K562 (cell line): ENCODE results near the gene SLC27A6. TPM values are rescaled to one million over a fixed set of nuclear protein-coding genes. Genes with fewer than 3 reads are reported as not detected.
A peak's percentile ranks its signal among the peaks of the same experiment; 100 is the strongest.

Experiments used
- ATAC-seq: fragments of 200-7000 bp; cut with Tn5 transposase; 3 replicates; pipeline ENCODE4 v1.9.1; 2020; ENCODE audit warnings: moderate library complexity
- BruUV-seq: library from RNA; stranded (reverse); fragments of 400-500 nt; replicated peaks from 2 replicates; lab custom pipeline; 2021; lab: Mats Ljungman, UMichigan
- CTCF ChIA-PET: fragments of 300-600 bp; formaldehyde crosslinking; extraction: SDS; loops from one replicate; lab custom pipeline; 2021; ENCODE audit warnings: low intra/inter-chr PET ratio; lab: Yijun Ruan, JAX
- POLR2A ChIA-PET: fragments of 300-600, 350-650 bp; sonication (Branson Sonifier 250); formaldehyde crosslinking; extraction: SDS; loops from one replicate; lab custom pipeline; 2021; ENCODE audit warnings: antibody characterized with exemption, inconsistent platforms; lab: Yijun Ruan, JAX
- DNase-seq, 4 experiments: peaks; one replicate each; pipeline versions ENCODE4 v3.0.0 to v3.0.0-alpha.2; 2011 to 2018; ENCODE audit warnings: low spot score in 3 of 4, mixed read lengths in 3 of 4; ENCODE audit errors: extremely low read depth in 1 of 4
- FAIRE-seq: peaks from 2 replicates; lab custom pipeline; 2011; peaks lifted over from hg19 to GRCh38; lab: Jason Lieb, UNC
- H2AFZ ChIP-seq: 2 replicates; pipeline ENCODE4 v1.6.0; 2011; ENCODE audit warnings: low read depth, low read length, control low read depth, inconsistent platforms
- H3K27ac ChIP-seq: fragments of 200-600 bp; 3 replicates; pipeline ENCODE4 v1.8.0; 2011; ENCODE audit warnings: low read depth, mild to moderate bottlenecking, control low read depth, inconsistent platforms, low read length, moderate library complexity, mixed read lengths; ENCODE audit errors: extremely low read depth
- H3K27me3 ChIP-seq, 2 experiments: fragments of 300-600 bp in 1 of 2; 2 replicates in 1 of 2; 3 replicates in 1 of 2; pipeline versions ENCODE4 v1.6.0 to v1.8.0; 2011; ENCODE audit warnings: inconsistent platforms in 2 of 2, low read length in 2 of 2, mild to moderate bottlenecking in 1 of 2, mixed read lengths in 1 of 2, moderate library complexity in 1 of 2; ENCODE audit not compliant: control insufficient read depth in 2 of 2, insufficient read depth in 2 of 2
- H3K36me3 ChIP-seq: fragments of 300-600 bp; 3 replicates; pipeline ENCODE4 v1.8.0; 2011; ENCODE audit warnings: mild to moderate bottlenecking, low read length, inconsistent platforms; ENCODE audit not compliant: control insufficient read depth, insufficient read depth
- H3K4me1 ChIP-seq, 2 experiments: fragments of 200-600 bp in 1 of 2; replicated peaks in 1 of 2; 2 replicates in 1 of 2; 3 replicates in 1 of 2; pipeline versions ENCODE4 v1.5.1 to v1.8.0; 2011; ENCODE audit warnings: inconsistent platforms in 2 of 2, low read length in 2 of 2, mild to moderate bottlenecking in 1 of 2, mixed read lengths in 1 of 2, moderate library complexity in 1 of 2; ENCODE audit not compliant: control insufficient read depth in 2 of 2, insufficient read depth in 2 of 2
- H3K4me2 ChIP-seq: 2 replicates; pipeline ENCODE4 v1.6.1; 2011; ENCODE audit warnings: low read length, control low read depth, inconsistent platforms, mixed read lengths; ENCODE audit not compliant: insufficient read depth
- H3K4me3 ChIP-seq: fragments of 200-600 bp; sonication (generic), shearing (Covaris generic); 2 replicates; pipeline ENCODE4 v1.5.1; 2016; ENCODE audit warnings: control low read depth, inconsistent platforms
- H3K79me2 ChIP-seq: fragments of 200-600 bp; 3 replicates; pipeline ENCODE4 v1.8.0; 2011; ENCODE audit warnings: low read length, inconsistent platforms; ENCODE audit not compliant: control insufficient read depth, insufficient read depth
- H3K9ac ChIP-seq, 2 experiments: 2 replicates each; pipeline versions ENCODE4 v1.6.0 to v1.6.1; 2011; ENCODE audit warnings: low read depth in 2 of 2, low read length in 2 of 2, control low read depth in 1 of 2, inconsistent platforms in 1 of 2, mild to moderate bottlenecking in 1 of 2, mixed read lengths in 1 of 2; ENCODE audit not compliant: insufficient read depth in 1 of 2
- H3K9me1 ChIP-seq: one replicate; pipeline ENCODE4 v1.6.0; 2011; ENCODE audit warnings: inconsistent platforms, mild to moderate bottlenecking, low read length, moderate library complexity; ENCODE audit not compliant: control insufficient read depth, insufficient read depth
- H3K9me3 ChIP-seq: replicated peaks from 2 replicates; pipeline ENCODE4 v1.5.1; 2011; ENCODE audit warnings: low read depth, low read length, inconsistent platforms; ENCODE audit not compliant: control insufficient read depth, insufficient read depth
- H4K20me1 ChIP-seq: replicated peaks from 2 replicates; pipeline ENCODE4 v1.6.1; 2011; ENCODE audit warnings: low read length, inconsistent platforms, mixed read lengths; ENCODE audit not compliant: control insufficient read depth, insufficient read depth
- CTBP1 ChIP-seq: fragments of 450-650 bp; IDR thresholded peaks from 2 replicates; pipeline ENCODE4 v1.6.1; 2016; ENCODE audit warnings: borderline replicate concordance
- FIP1L1 ChIP-seq: fragments of 200-400 bp; formaldehyde crosslinking; IDR thresholded peaks from 2 replicates; pipeline ENCODE4 v1.6.1; 2018; ENCODE audit warnings: mild to moderate bottlenecking, low read depth, low read length; ENCODE audit not compliant: poor library complexity, severe bottlenecking
- KLF1 ChIP-seq: fragments of 450-650 bp; IDR thresholded peaks from 2 replicates; pipeline ENCODE4 v1.6.1; 2016; ENCODE audit warnings: missing genetic modification characterization, missing compliant biosample characterization
- MEIS2 ChIP-seq: fragments of 450-650 bp; IDR thresholded peaks from 2 replicates; pipeline ENCODE4 v1.6.1; 2014; ENCODE audit warnings: mild to moderate bottlenecking; ENCODE audit not compliant: partially characterized antibody
- NFIC ChIP-seq: fragments of 450-650 bp; IDR thresholded peaks from 2 replicates; pipeline ENCODE4 v1.6.1; 2017; ENCODE audit warnings: mild to moderate bottlenecking, inconsistent platforms
- PBX2 ChIP-seq, 2 experiments: IDR thresholded peaks in 1 of 2; conservative IDR thresholded peaks in 1 of 2; 2 replicates each; pipeline ENCODE4 v1.6.1; 2016; ENCODE audit warnings: low read depth in 2 of 2, mild to moderate bottlenecking in 1 of 2, missing compliant biosample characterization in 1 of 2, missing genetic modification characterization in 1 of 2, moderate library complexity in 1 of 2
- PKNOX1 ChIP-seq: fragments of 450-650 bp; IDR thresholded peaks from 2 replicates; pipeline ENCODE4 v1.6.1; 2016
- RCOR1 ChIP-seq, 2 experiments: IDR thresholded peaks; 2 replicates each; pipeline ENCODE4 v1.6.1; 2012; ENCODE audit warnings: low read depth in 2 of 2, low read length in 2 of 2, borderline replicate concordance in 1 of 2, improper control_type of control experiment in 1 of 2
- TEAD1 ChIP-seq, 2 experiments: fragments of 450-650 bp in 1 of 2; sonication (generic) in 1 of 2; formaldehyde crosslinking; IDR thresholded peaks; 2 replicates each; pipeline versions ENCODE4 v1.4.0 to v1.8.0; 2020 to 2022; ENCODE audit warnings: mild to moderate bottlenecking in 2 of 2, missing genetic modification reagents in 1 of 2
- ZNF583 ChIP-seq: fragments of 250-450 bp; sonication (Bioruptor Pico); IDR thresholded peaks from 2 replicates; pipeline ENCODE4 v1.4.0; 2020
- WGBS: fragments of 100-300 bp; shearing (Covaris generic); methylation state at CpG from one replicate; pipeline ENCODE4 v1.1.6; 2016; ENCODE audit warnings: low coverage, mixed read lengths; ENCODE audit not compliant: insufficient coverage; ENCODE audit errors: missing lambda C conversion rate; 5-methylcytosine and 5-hydroxymethylcytosine counted together
- in situ Hi-C: fragments of 300-500 bp; cut with MboI; formaldehyde crosslinking; loops from 4 replicates; pipeline ENCODE4 v1.15.0; 2018; ENCODE audit warnings: inconsistent platforms, mixed read lengths
- intact Hi-C: fragments of 100-400 bp; cut with micrococcal nuclease; formaldehyde crosslinking; loops from 2 replicates; pipeline ENCODE4 v1.14.2; 2022
- polyA plus RNA-seq, 8 experiments: library from polyadenylated mRNA; depleted of rRNA in 4 of 8; stranded (reverse) in 5 of 8; unstranded in 3 of 8; fragments of >200 nt; fragmentation: Nextera tagmentation in 2 of 8; fragmentation: Illumina TruSeq in 1 of 8; extraction: Ambion mirVana in 2 of 8; extraction: Trizol in 1 of 8; gene quantifications; 2 replicates each; pipeline versions ENCODE4 v1.2.1 to v1.2.3, GENCODE V29; 2011 to 2014; ENCODE audit warnings: inconsistent platforms in 1 of 8, missing spikeins in 1 of 8
- total RNA-seq, 7 experiments: library from RNA; depleted of rRNA in 6 of 7; stranded (reverse); fragments of >200 nt in 6 of 7; fragmentation: Illumina TruSeq in 2 of 7; extraction: Trizol in 2 of 7; gene quantifications; 2 replicates each; pipeline versions ENCODE4 v1.2.1 to v1.2.3, GENCODE V29; 2011 to 2021; ENCODE audit warnings: low replicate concordance in 1 of 7

SLC27A6 gene
- total and polyA plus RNA-seq, 9 of the 15 experiments (the other 6 are each of a cell fraction or from before 2014, with no cell fraction given), result 0.56 to 1.9 (median 1.2) TPM

- peak; percentile 75 for ATAC-seq
- H3K79me2 ChIP-seq, result no peaks in the 10 kb centered on the region
- TF ChIP-seq NFIC, result no peak
- peak; percentile 54; the same call in 1 of the 2 replicates for TF ChIP-seq KLF1
- peak; percentile 85 for TF ChIP-seq MEIS2
- TF ChIP-seq ZNF583 (CRISPR knock-in tag), result no peak
- TF ChIP-seq TEAD1 (CRISPR knock-in tag; IDR thresholded peaks at IDR 0.05), result peak in 1 of 2 experiments; percentile 36; a peak in 1 of 4 replicates
- peak in 1 of 2 experiments; percentile 62; a peak in 1 of 4 replicates for TF ChIP-seq RCOR1 (IDR thresholded peaks at IDR 0.05; ENCODE audit: borderline replicate concordance in 1 of 2, low read depth in 2 of 2, low read length in 2 of 2)
- peak; percentile 57; the same call in 1 of the 2 replicates for TF ChIP-seq PKNOX1
- 0 out of 2 replicates have a peak, but pooled peaks have one; percentile 29 for TF ChIP-seq CTBP1
- no peak for TF ChIP-seq FIP1L1
- no peak for TF ChIP-seq PBX2 (CRISPR knock-in tag; IDR thresholded peaks at IDR 0.05; ENCODE audit: low read depth)
- TF ChIP-seq PBX2 (tag; conservative IDR thresholded peaks at IDR 0.05; ENCODE audit: low read depth), result peak; percentile 82
- in situ Hi-C loops, result no loop called here
- WGBS, result 5% methylated on average over 4 of the region's 4 CpGs
- no peak overlapping the region for H3K4me2 ChIP-seq
- H3K27ac ChIP-seq, result no peak overlapping the region
- no peak overlapping the region for H3K9ac ChIP-seq
- H3K36me3 ChIP-seq, result no peaks in the 10 kb centered on the region
- POLR2A ChIA-PET, result no interaction called here
- H3K9me3 ChIP-seq, result no peaks in the 10 kb centered on the region
- H3K4me1 ChIP-seq, result no peaks in the 10 kb centered on the region; a peak in 1 of 5 replicates
- no peaks in the 10 kb centered on the region for H3K9me1 ChIP-seq
- intact Hi-C loops, result loop anchor here (5.0 kb wide), 1 partner anchor 144 kb away; no protein-coding TSS in a partner anchor
- H3K27me3 ChIP-seq, result no peaks in the 10 kb centered on the region; a peak in 1 of 5 replicates
- DNase-seq, result no peak
- H2AFZ ChIP-seq, result no peak overlapping the region
- CTCF ChIA-PET, result no interaction called here
- no peaks in the 10 kb centered on the region for H4K20me1 ChIP-seq
- no peak for FAIRE-seq
- BruUV-seq, result no TSS peak
- H3K4me3 ChIP-seq, result no peak overlapping the region
Observed at GRCh38 chr5:129051283-129051682, 86.0 kb downstream of the SLC27A6 start.
